AG20443 (cell line): ENCODE results near the gene WDR35.
A peak's percentile ranks its signal among the peaks of the same experiment; 100 is the strongest.
"Not testable (repeated sequence)": the region's sequence is repeated elsewhere in the genome, so short reads cannot be mapped to it uniquely, and the experiment has no call there.

ENCODE experiments used
- DNase-seq: peaks from one replicate; pipeline ENCODE4 v3.0.0; 2012; ENCODE audit warnings: low spot score, mixed read lengths

The WDR35 gene

GRCh38 chr2:19893520-19894133, 96.3 kb downstream of the WDR35 start:
- DNase-seq, result peak; percentile 36

DNA sequence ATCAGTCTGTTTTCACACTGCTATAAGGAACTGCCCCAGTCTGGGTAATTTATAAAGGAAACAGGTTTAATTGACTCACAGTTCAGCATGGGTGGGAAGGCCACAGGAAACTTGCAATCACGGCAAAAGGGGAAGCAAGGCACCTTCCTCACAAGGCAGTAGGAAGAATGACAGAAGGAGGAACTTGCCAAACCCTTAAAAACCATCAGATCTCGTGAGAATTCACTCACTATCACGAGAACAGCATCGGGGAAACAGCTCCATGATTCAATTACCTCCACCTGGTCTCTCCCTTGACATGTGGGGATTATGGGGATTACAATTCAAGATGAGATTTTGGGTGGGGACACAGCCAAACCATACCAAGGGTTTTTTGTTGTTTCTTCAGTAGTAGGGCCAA, 97.9 kb downstream of the WDR35 start:
- DNase-seq, result not testable (repeated sequence)

GRCh38 chr2:19890104-19890503, 99.8 kb downstream of the WDR35 start:
- DNase-seq, result no peak

DNA sequence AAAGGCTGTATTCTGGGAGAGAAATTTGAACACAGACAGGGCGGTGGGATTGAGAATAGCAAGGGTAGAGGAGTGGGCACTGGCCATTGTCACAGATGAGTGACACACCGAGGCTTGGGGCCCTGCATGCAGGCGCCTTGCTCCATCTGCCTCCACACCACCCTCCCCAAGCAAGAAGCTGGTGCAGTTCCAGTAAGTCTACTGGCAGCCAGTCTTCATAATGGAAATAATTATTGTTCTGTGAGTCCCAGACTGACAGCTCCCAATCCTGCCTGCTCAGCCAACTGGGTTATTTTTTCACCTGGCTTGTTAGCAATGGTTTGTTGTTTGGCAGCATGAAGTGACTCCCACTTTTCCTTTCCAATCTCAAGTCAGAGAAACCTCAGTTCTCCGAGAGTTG, 101.1 kb downstream of the WDR35 start:
- peak; percentile 2 for DNase-seq

GRCh38 chr2:19887510-19887909, 102.4 kb downstream of the WDR35 start:
- DNase-seq, result peak; percentile 3

- DNase-seq, result peak; percentile 9
These were observed 103.6 kb downstream of the WDR35 start for GRCh38 chr2:19886261-19886660.

GRCh38 chr2:19885791-19886190, 104.1 kb downstream of the WDR35 start:
- no peak for DNase-seq

DNA sequence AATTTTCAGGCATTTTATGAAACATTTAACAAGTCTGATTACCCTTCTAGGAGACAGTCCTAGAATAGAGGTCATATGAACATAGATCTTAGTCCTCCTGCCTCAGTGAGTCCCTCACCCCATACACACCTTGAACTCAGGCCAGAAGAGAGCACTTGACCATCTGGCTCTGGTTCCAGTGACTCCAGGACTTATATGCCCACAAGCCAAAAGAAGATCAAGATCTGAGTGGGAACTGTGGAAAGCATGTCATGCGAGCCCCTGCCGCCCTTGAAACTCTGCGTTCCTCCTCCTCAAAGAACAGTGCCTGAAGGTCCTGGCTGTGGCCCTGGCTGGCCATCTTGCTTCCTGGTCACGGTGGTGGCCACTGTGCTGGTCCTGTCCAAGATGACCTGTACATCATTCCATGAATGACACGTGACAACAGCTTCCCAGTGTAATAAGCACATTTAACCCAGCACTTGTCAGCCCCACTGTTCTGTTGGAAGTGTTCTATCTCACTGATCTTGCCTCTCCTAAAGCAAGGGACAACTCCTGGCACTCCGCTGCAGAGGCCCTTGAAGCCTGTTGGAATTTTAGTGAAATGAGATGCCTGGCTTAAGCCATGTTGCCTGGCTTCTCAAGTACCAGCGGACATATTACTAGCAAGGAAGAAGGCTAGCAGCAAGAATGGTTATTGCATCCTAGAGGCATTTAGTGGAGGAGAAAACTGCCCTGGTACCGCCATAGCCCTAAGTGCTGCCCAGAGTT, 105.8 kb downstream of the WDR35 start:
- DNase-seq, result peak; percentile 2

DNA sequence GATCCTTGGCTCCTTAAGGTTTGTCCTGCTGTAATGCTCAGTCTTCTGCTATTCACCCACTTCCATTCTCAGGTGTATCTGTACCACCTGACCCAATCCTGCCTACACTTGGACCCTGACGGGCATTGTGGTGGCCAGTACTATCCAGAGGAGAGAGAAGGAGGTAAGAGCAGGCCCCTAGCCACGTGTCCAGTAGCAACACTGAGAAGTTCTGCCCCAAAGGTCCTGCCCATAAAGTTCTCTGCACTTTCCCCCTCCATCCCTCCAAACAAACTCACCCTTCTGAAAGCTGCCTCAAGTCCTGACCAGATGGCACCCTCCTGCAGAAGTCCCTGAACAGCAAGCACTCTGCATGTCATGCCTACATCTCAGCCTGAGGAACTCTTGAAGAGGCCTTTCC, 106.4 kb downstream of the WDR35 start:
- DNase-seq, result peak; percentile 5

GRCh38 chr2:19882286-19882685, 107.6 kb downstream of the WDR35 start:
- no peak for DNase-seq

- DNase-seq, result no peak
These were observed 108.0 kb downstream of the WDR35 start for GRCh38 chr2:19881908-19882265.

- no peak for DNase-seq
These were observed 108.5 kb downstream of the WDR35 start for GRCh38 chr2:19881221-19881907.

DNA sequence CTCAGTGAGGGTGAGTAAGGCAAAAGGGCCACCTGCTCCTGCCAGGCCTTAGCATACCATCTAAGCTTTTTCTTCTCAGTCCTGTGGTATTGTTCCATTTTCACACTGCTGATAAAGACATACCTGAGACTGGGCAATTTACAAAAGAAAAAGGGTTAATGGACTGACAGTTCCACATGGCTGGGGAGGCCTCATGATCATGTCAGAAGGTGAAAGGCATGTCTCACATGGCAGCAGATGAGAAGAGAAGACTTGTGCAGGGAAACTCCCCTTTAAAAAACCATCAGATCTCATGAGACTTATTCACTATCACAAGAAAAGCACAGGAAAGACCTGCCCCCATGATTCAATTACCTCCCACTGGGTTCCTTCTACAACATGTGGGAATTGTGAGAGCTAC, 109.7 kb downstream of the WDR35 start:
- DNase-seq, result not testable (repeated sequence)

- DNase-seq, result no peak
These were observed 110.8 kb downstream of the WDR35 start for GRCh38 chr2:19879120-19879519.

- no peak for DNase-seq
These were observed 111.4 kb downstream of the WDR35 start for GRCh38 chr2:19878268-19879046.

DNA sequence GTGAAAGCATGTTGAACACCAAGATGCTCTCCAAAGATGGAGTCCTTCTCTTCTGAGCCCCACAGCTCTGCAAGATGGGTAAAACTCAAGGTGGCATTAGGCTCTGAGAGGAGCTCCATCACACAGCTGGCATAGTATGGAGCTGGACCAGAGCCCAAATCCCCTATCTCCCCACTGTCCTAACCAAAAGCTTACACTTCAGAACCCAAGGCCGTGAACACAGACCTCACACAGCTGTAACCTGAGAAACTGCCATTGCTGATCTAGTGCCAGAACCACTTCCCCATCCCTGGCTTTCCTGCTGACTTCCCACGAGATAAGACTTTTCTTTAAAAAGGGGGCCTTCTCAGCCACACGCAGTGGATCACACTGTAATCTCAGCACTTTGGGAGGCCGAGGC, 113.2 kb downstream of the WDR35 start:
- DNase-seq, result no peak

GRCh38 chr2:19875280-19875679, 114.6 kb downstream of the WDR35 start:
- no peak for DNase-seq

DNA sequence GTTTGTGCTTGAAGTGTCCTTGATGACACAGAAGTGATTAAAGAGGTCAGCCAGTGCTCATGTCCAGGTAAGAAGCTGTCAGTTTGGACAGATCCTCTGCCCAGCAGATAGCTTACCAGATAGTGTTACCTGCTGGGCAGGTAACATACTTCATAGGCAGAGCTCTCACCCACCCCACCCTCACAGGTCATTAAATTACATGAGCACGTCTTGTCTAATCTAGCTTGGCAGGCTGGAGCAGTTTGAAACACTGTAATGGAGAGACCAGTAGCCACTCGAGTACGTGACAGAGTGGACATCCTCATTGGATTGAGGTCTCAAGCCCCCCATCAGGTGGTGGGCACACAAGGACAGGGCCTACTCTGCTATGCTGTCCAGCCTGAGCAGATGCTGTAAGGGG, 115.2 kb downstream of the WDR35 start:
- DNase-seq, result no peak

GRCh38 chr2:19873014-19873413, 116.9 kb downstream of the WDR35 start:
- no peak for DNase-seq

- DNase-seq, result no peak
These were observed 117.6 kb downstream of the WDR35 start for GRCh38 chr2:19872302-19872701.

GRCh38 chr2:19871836-19872235, 118.1 kb downstream of the WDR35 start:
- no peak for DNase-seq

- DNase-seq, result no peak
These were observed 119.1 kb downstream of the WDR35 start for GRCh38 chr2:19870792-19871191.
